HepG2 (cell line): ENCODE data around the gene FAM161A. TPM values are rescaled to one million over a fixed set of nuclear protein-coding genes. Genes with fewer than 3 reads are reported as not detected.
A peak's percentile ranks its signal among the peaks of the same experiment; 100 is the strongest.

Experiments
- AHDC1 ChIP-seq: sonication (generic); formaldehyde crosslinking; IDR thresholded peaks from 2 replicates; pipeline ENCODE4 v1.5.1; 2020; ENCODE audit warnings: mild to moderate bottlenecking, missing genetic modification reagents, borderline replicate concordance
- BCLAF1 ChIP-seq: fragments of 450-650 bp; IDR thresholded peaks from 2 replicates; pipeline ENCODE4 v1.6.1; 2017; ENCODE audit warnings: mild to moderate bottlenecking
- HNRNPH1 ChIP-seq: fragments of 200-400 bp; formaldehyde crosslinking; optimal IDR thresholded peaks from 2 replicates; pipeline ENCODE3; 2017; ENCODE audit warnings: mild to moderate bottlenecking, low read depth, low read length
- IKZF5 ChIP-seq: IDR thresholded peaks from 2 replicates; pipeline ENCODE4 v1.6.1; 2018; ENCODE audit warnings: missing genetic modification reagents, mild to moderate bottlenecking, missing compliant biosample characterization
- KDM6A ChIP-seq: IDR thresholded peaks from 2 replicates; pipeline ENCODE4 v1.6.1; 2016; ENCODE audit warnings: low read depth
- MED8 ChIP-seq: sonication (generic); formaldehyde crosslinking; IDR thresholded peaks from 2 replicates; pipeline ENCODE4 v1.8.1; 2023; ENCODE audit warnings: mild to moderate bottlenecking, missing genetic modification reagents; ENCODE audit not compliant: insufficient replicate concordance
- ZNF121 ChIP-seq: sonication (generic); formaldehyde crosslinking; IDR thresholded peaks from 2 replicates; pipeline ENCODE4 v1.5.0; 2020; ENCODE audit warnings: mild to moderate bottlenecking, missing genetic modification reagents
- ZNF337 ChIP-seq: sonication (generic); formaldehyde crosslinking; IDR thresholded peaks from 2 replicates; pipeline ENCODE4 v1.5.1; 2020; ENCODE audit warnings: missing genetic modification reagents, low read depth, mild to moderate bottlenecking, borderline replicate concordance
- ZNF558 ChIP-seq: sonication (generic); formaldehyde crosslinking; IDR thresholded peaks from 2 replicates; pipeline ENCODE4 v1.9.0; 2022; ENCODE audit warnings: mild to moderate bottlenecking, missing genetic modification reagents, borderline replicate concordance
- polyA plus RNA-seq, 8 experiments: library from polyadenylated mRNA; depleted of rRNA in 3 of 8; stranded (reverse) in 7 of 8; unstranded in 1 of 8; fragments of >200 nt; fragmentation: Illumina TruSeq in 4 of 8; extraction: Trizol in 4 of 8; gene quantifications; 2 replicates each; pipeline versions ENCODE4 v1.2.1 to v1.2.3, GENCODE V29; 2011 to 2016; ENCODE audit warnings: low read depth in 4 of 8, missing spikeins in 1 of 8, mixed read lengths in 1 of 8; ENCODE audit not compliant: insufficient read depth in 1 of 8
- total RNA-seq, 5 experiments: library from RNA; depleted of rRNA; stranded (reverse); fragments of >200 nt; fragmentation: Illumina TruSeq; extraction: Trizol; gene quantifications; 2 replicates each; pipeline ENCODE4 v1.2.3, GENCODE V29; 2016; ENCODE audit warnings: low read depth in 1 of 5

Gene FAM161A
- total and polyA plus RNA-seq, 2 of the 13 experiments (the other 11 are each of a cell fraction or from before 2014, with no cell fraction given), result 2.7 to 3.4 TPM

DNA sequence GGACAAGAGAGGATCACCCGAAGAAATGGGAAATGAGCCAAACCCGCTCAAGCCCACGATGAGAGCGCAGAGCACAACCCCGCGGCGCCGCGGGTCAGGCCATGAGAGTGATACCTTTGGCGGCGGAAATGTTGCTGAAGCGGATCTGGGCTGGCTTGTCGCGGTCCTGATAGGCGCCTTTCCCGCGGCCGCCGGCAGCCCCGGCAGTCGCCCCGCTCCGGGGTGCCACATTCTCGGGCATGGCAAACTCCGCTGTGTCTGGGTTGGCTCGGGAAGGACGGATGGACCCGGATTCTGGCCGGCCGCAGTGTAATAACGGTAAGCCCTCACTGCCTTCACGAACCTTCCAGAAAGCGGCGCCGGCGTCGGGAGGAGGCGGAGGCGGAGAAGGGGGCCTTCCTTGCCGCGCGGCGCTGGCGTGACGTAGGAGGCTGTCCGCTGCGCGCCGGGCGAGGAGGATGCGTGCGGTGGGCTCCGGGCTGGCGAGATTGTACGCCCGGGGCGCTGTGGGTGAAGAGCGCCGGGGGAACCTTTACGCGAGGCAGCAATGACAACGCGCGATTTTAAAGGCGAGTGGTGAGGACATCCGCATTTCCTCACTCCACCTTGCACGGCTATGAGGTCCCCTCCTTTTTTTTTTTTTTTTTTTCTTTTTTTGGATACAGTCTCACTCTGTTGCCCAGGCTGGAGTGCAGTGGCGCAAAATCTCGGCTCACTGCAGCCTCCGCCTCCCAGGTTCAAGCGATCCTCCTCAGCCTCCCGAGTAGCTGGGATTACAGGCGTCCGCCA lies 34.6 kb upstream of the FAM161A start, which contains the start of gene CCT4 (continued):
- TF ChIP-seq AHDC1 (CRISPR knock-in tag) (no peak), BCLAF1 (no peak), ZNF121 (CRISPR knock-in tag) (peak; percentile 78), ZNF558 (CRISPR knock-in tag) (peak; percentile 92; the same call in 1 of the 2 replicates), HNRNPH1 (no peak), ZNF337 (CRISPR knock-in tag) (peak; percentile 91; the same call in 1 of the 2 replicates), IKZF5 (CRISPR knock-in tag) (peak; percentile 93), KDM6A (CRISPR knock-in tag) (no peak; the same call in 1 of the 2 replicates), MED8 (CRISPR knock-in tag) (peak; percentile 94)
